Neuronal stem cell (in vitro differentiated cells): ENCODE results near the gene RAMACL.

ENCODE experiments used
- DNase-seq: peaks from one replicate; pipeline ENCODE4 v3.0.0-alpha.2; 2013; ENCODE audit warnings: low spot score
- H2AFZ ChIP-seq: one replicate; pipeline ENCODE4 v1.6.1; 2013; ENCODE audit warnings: mild to moderate bottlenecking, low read length, inconsistent platforms
- H2AK5ac ChIP-seq: 2 replicates; pipeline ENCODE4 v1.6.1; 2013; ENCODE audit warnings: low read depth, mild to moderate bottlenecking, inconsistent platforms, low read length, moderate library complexity, mixed read lengths
- H2BK120ac ChIP-seq: 2 replicates; pipeline ENCODE4 v1.6.1; 2013; ENCODE audit warnings: low read depth, mild to moderate bottlenecking, inconsistent platforms, low read length, moderate library complexity, mixed read lengths
- H2BK12ac ChIP-seq: one replicate; pipeline ENCODE4 v1.6.1; 2013; ENCODE audit warnings: low read length, inconsistent platforms
- H2BK15ac ChIP-seq: 2 replicates; pipeline ENCODE4 v1.6.1; 2013; ENCODE audit warnings: mild to moderate bottlenecking, low read length, inconsistent platforms, mixed read lengths
- H2BK5ac ChIP-seq: one replicate; pipeline ENCODE4 v1.6.1; 2013; ENCODE audit warnings: inconsistent platforms, mild to moderate bottlenecking, low read length, moderate library complexity
- H3K14ac ChIP-seq: one replicate; pipeline ENCODE4 v1.6.1; 2013; ENCODE audit warnings: low read length, inconsistent platforms
- H3K18ac ChIP-seq: 2 replicates; pipeline ENCODE4 v1.6.1; 2013; ENCODE audit warnings: low read length, inconsistent platforms
- H3K23ac ChIP-seq: 2 replicates; pipeline ENCODE4 v1.6.1; 2013; ENCODE audit warnings: low read depth, mild to moderate bottlenecking, mixed read lengths, low read length, inconsistent platforms; ENCODE audit not compliant: poor library complexity
- H3K27ac ChIP-seq: replicated peaks from 3 replicates; pipeline ENCODE4 v1.5.1; 2013; ENCODE audit warnings: low read length, inconsistent platforms
- H3K27me3 ChIP-seq, 3 experiments: 2 replicates each; pipeline ENCODE4 v1.6.1; 2013; ENCODE audit warnings: low read length in 3 of 3, mild to moderate bottlenecking in 2 of 3, inconsistent platforms in 1 of 3, low read depth in 1 of 3, mixed read lengths in 1 of 3, moderate library complexity in 1 of 3; ENCODE audit not compliant: control insufficient read depth in 3 of 3, insufficient read depth in 3 of 3
- H3K36me3 ChIP-seq, 2 donors: replicated peaks in 1 of 2; 2 replicates each; pipeline ENCODE4 v1.6.1; 2013; ENCODE audit warnings: low read length in 2 of 2; ENCODE audit not compliant: control insufficient read depth in 2 of 2, insufficient read depth in 2 of 2
- H3K4ac ChIP-seq: 2 replicates; pipeline ENCODE4 v1.6.1; 2013; ENCODE audit warnings: inconsistent platforms, mild to moderate bottlenecking, low read length, moderate library complexity
- H3K4me1 ChIP-seq, 2 donors: 1 replicate in 1 of 2; 2 replicates in 1 of 2; pipeline ENCODE4 v1.6.1; 2013; ENCODE audit warnings: low read length in 2 of 2, low read depth in 1 of 2; ENCODE audit not compliant: control insufficient read depth in 2 of 2, insufficient read depth in 1 of 2
- H3K4me2 ChIP-seq: one replicate; pipeline ENCODE4 v1.6.1; 2013; ENCODE audit warnings: mild to moderate bottlenecking, low read length, inconsistent platforms; ENCODE audit not compliant: insufficient read depth, poor library complexity, severe bottlenecking
- H3K4me3 ChIP-seq, 2 donors: 2 replicates each; pipeline ENCODE4 v1.5.1; 2013; ENCODE audit warnings: low read length in 2 of 2, mild to moderate bottlenecking in 2 of 2, inconsistent platforms in 1 of 2, moderate library complexity in 1 of 2
- H3K79me1 ChIP-seq: one replicate; pipeline ENCODE4 v1.6.1; 2013; ENCODE audit warnings: low read depth, mild to moderate bottlenecking, inconsistent platforms, low read length, moderate library complexity
- H3K9ac ChIP-seq: one replicate; pipeline ENCODE4 v1.6.1; 2013; ENCODE audit warnings: mild to moderate bottlenecking, low read depth, low read length, inconsistent platforms; ENCODE audit not compliant: poor library complexity
- H3K9me3 ChIP-seq, 2 donors: replicated peaks in 1 of 2; 2 replicates each; pipeline versions ENCODE3 to v1.6.1; 2013; ENCODE audit warnings: low read length in 2 of 2, mild to moderate bottlenecking in 2 of 2, inconsistent platforms in 1 of 2, low read depth in 1 of 2, mixed read lengths in 1 of 2, moderate library complexity in 1 of 2; ENCODE audit not compliant: control insufficient read depth in 2 of 2, insufficient read depth in 1 of 2
- H4K8ac ChIP-seq: one replicate; pipeline ENCODE4 v1.6.1; 2013; ENCODE audit warnings: low read depth, mild to moderate bottlenecking, inconsistent platforms, low read length, moderate library complexity
- H4K91ac ChIP-seq: one replicate; pipeline ENCODE4 v1.6.1; 2013; ENCODE audit warnings: low read length, low read depth, mild to moderate bottlenecking, inconsistent platforms; ENCODE audit not compliant: poor library complexity
- WGBS, 2 donors: extraction: QIAGEN DNeasy Blood & Tissue Kit; methylation state at CpG; one replicate each; pipeline ENCODE4 v1.1.7; 2013; ENCODE audit warnings: missing lambda C conversion rate in 2 of 2, mixed read lengths in 1 of 2; ENCODE audit not compliant: insufficient read length in 2 of 2, insufficient replicate concordance in 1 of 2; ENCODE audit errors: extremely low coverage in 2 of 2; 5-methylcytosine and 5-hydroxymethylcytosine counted together

The RAMACL gene

DNA sequence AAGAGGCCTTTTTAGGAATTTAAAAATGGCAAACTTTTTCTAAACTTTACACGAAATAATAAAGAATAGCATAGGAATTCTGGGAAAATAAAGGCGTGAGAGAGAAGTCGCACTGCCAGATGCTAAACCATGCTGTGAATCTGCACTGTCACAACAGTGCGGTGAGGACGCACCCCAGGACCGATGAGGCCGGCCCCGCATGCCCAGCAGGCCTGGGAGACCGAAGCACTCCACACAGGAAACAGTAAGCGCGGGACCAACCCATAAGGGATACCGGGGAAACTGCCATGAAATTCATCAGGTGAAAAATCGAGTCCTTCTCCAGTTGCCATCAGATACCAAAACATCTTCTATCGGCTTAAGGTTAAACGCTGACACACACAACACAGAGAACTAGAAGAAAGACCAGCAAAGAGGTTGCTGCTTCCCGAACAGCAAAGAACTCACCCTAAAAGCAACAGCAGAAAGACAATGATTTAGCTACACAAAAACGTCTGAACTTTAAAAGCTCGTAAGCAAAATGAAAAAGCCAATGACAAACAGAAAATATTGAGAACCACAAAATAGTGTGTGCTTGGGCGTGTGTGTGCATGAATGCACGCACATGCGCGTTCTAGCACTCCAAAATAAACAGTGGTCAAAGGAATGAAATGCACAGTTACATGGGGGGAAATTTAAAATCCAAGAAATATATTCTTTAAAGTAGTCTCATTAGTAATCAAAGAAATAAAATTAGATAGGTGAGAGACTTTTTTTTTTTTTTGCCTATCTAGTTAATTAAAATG lies 15.4 kb downstream of the RAMACL start:
- Histone ChIP-seq H3K9me3 (peaks cover 3 to 11% of the 10 kb centered on the region in 2 donors), H3K4ac (no peak overlapping the region), H3K9ac (no peak overlapping the region), H3K23ac (no peak overlapping the region), H4K91ac (no peak overlapping the region), H2BK5ac (no peak overlapping the region), H2AK5ac (no peak overlapping the region), H2BK120ac (no peak overlapping the region), H3K27me3 (no peaks in the 10 kb centered on the region), H4K8ac (no peak overlapping the region), H3K4me1 (peaks cover 4 to 16% of the 10 kb centered on the region in 2 donors), H3K36me3 (peaks cover 2% of the 10 kb centered on the region in 2 donors), H3K14ac (no peak overlapping the region), H3K4me2 (no peak overlapping the region), H3K18ac (no peak overlapping the region), H3K79me1 (peaks cover 5% of the 10 kb centered on the region), H2BK15ac (no peak overlapping the region), H2BK12ac (no peak overlapping the region), H3K27ac (no peak overlapping the region), H2AFZ (no peak overlapping the region), H3K4me3 (no peak overlapping the region)
- no peak for DNase-seq
- WGBS, 2 donors: no CpG with 5 or more reads among the region's 22 CpGs

DNA sequence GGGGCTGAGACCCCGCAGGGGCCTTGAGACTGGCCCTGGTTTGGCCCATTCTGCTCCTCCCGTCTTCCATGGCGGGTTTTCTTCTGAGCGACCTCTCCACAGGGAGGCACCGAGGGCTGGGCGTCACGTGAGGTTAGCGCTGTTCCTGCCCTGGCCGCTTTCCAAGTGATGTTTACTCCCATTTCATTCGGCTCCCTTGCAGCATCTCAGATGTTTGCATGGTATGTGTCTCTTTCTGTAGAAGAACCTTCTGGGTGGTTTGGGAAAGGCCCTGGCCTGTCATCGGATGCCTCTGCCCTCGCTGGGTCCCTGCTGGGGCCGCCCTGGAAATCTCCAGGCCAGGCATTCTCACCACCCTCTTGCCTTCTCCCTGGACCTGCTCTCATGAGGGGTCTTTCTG lies 17.3 kb downstream of the RAMACL start:
- no peak overlapping the region for H2BK12ac ChIP-seq

DNA sequence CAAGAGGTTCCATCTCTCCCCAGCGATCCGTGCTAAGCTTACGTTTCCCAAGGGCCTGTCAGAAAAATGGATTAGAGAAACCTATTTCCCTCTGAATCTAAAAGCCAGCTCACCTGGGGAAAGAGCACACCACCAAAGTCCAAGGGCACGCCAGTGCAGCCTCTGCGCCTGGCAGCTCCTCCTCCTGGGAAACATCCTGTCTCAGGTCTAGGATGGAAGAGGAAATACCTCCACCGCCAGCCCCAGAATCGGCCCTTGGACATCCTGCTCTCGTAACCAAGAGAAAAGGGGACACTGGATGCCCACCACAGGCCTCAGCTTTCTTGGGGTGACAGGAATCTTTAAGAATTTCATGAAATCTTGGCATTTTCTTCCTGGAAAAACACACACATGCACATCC lies 18.7 kb downstream of the RAMACL start:
- H3K79me1 ChIP-seq: peaks cover 5% of the 10 kb centered on the region

More for the DNA sequence above, 17.3 kb downstream of the RAMACL start:
- no peak overlapping the region for H2AK5ac ChIP-seq
- no peak overlapping the region for H4K91ac ChIP-seq
- H2BK15ac ChIP-seq: no peak overlapping the region
- H3K23ac ChIP-seq: no peak overlapping the region
- H3K18ac ChIP-seq: no peak overlapping the region
- no peak overlapping the region for H4K8ac ChIP-seq
- H3K4me2 ChIP-seq: no peak overlapping the region
- peaks cover 0 to 2% of the 10 kb centered on the region in 2 donors for H3K9me3 ChIP-seq
- peaks cover 5% of the 10 kb centered on the region for H3K79me1 ChIP-seq
- peaks cover 4 to 19% of the 10 kb centered on the region in 2 donors for H3K4me1 ChIP-seq
- H2BK120ac ChIP-seq: no peak overlapping the region
- H3K36me3 ChIP-seq: peaks cover under 1 to 2% of the 10 kb centered on the region in 2 donors
- H3K14ac ChIP-seq: peak overlapping the region; percentile 43
- no peak overlapping the region for H3K4ac ChIP-seq
- no peak overlapping the region for H3K9ac ChIP-seq
- no peak overlapping the region for H2AFZ ChIP-seq
- no peak overlapping the region for H3K4me3 ChIP-seq
- H3K27me3 ChIP-seq: no peaks in the 10 kb centered on the region
- no peak for DNase-seq
- H2BK5ac ChIP-seq: no peak overlapping the region
- WGBS, 2 donors: no CpG with 5 or more reads among the region's 13 CpGs
- no peak overlapping the region for H3K27ac ChIP-seq

DNA sequence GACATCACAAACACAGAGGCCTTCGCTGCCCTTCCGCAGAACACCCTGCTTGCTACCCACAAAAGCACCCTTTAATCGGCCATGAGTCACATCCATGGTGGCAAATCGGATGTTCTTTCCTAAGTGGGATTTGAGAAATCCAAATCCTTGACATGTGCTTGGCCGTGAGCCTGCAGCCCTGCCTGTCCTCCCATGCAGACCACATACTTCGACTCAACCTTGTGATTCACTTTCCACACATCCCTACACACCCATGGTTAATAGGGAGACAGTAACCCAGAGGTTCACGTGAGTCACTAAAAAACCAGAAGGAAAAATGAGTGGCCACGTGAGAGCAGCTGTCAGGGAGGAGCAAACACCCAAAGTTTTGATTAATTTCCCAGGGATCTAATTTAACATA lies 19.4 kb downstream of the RAMACL start:
- H3K9me3 ChIP-seq: peaks cover 0 to 2% of the 10 kb centered on the region in 2 donors
- H3K18ac ChIP-seq: no peak overlapping the region
- peaks cover 0 to 11% of the 10 kb centered on the region in 2 donors for H3K36me3 ChIP-seq
- H2AFZ ChIP-seq: no peak overlapping the region
- H3K14ac ChIP-seq: no peak overlapping the region
- no peak for DNase-seq
- no peak overlapping the region for H4K91ac ChIP-seq
- no peak overlapping the region for H3K4me3 ChIP-seq
- H3K27ac ChIP-seq: no peak overlapping the region
- no peak overlapping the region for H3K9ac ChIP-seq
- H3K4me1 ChIP-seq: peaks cover 0 to 4% of the 10 kb centered on the region in 2 donors
- H3K79me1 ChIP-seq: peaks cover 2% of the 10 kb centered on the region
- no peak overlapping the region for H2AK5ac ChIP-seq
- H3K23ac ChIP-seq: no peak overlapping the region
- no peak overlapping the region for H3K4ac ChIP-seq
- no peak overlapping the region for H2BK15ac ChIP-seq
- no peak overlapping the region for H2BK120ac ChIP-seq
- H3K4me2 ChIP-seq: no peak overlapping the region
- H2BK5ac ChIP-seq: no peak overlapping the region
- WGBS, 2 donors: no CpG with 5 or more reads among the region's 8 CpGs
- H2BK12ac ChIP-seq: no peak overlapping the region
- H3K27me3 ChIP-seq: no peaks in the 10 kb centered on the region
- H4K8ac ChIP-seq: no peak overlapping the region

More for the DNA sequence above, 18.7 kb downstream of the RAMACL start:
- Histone ChIP-seq H3K4me2 (no peak overlapping the region), H4K8ac (no peak overlapping the region), H3K14ac (no peak overlapping the region), H3K23ac (no peak overlapping the region), H3K4me3 (no peak overlapping the region), H3K4me1 (peaks cover 2 to 9% of the 10 kb centered on the region in 2 donors), H4K91ac (no peak overlapping the region), H2BK12ac (no peak overlapping the region), H3K36me3 (peaks cover 0 to 11% of the 10 kb centered on the region in 2 donors), H3K4ac (no peak overlapping the region), H2BK15ac (no peak overlapping the region), H3K18ac (peak overlapping the region; percentile 22), H2BK120ac (no peak overlapping the region), H3K27ac (no peak overlapping the region), H2AK5ac (no peak overlapping the region), H2BK5ac (no peak overlapping the region), H3K9ac (no peak overlapping the region), H2AFZ (no peak overlapping the region), H3K9me3 (peaks cover 0 to 2% of the 10 kb centered on the region in 2 donors), H3K27me3 (no peaks in the 10 kb centered on the region)
- no CpG with 5 or more reads among the region's 8 CpGs for WGBS, 2 donors
- no peak for DNase-seq
